ENCODE measurements around the gene LCN9. TPM values are rescaled to one million over a fixed set of nuclear protein-coding genes. Genes with fewer than 3 reads are reported as not detected.
A peak's percentile ranks its signal among the peaks of the same experiment; 100 is the strongest.

LCN9 gene
- total RNA-seq, 1 experiment from 2014 or later = 0.52 TPM

- no peaks in the 10 kb centered on the region for H3K4me1 ChIP-seq (ENCODE audit: insufficient read depth, low read length)
- H2AFZ ChIP-seq (ENCODE audit: low read length) = no peak overlapping the region
- no peak overlapping the region for H3K4me2 ChIP-seq (ENCODE audit: insufficient read depth, insufficient read length, low read length)
- no peak overlapping the region for H4K8ac ChIP-seq (replicated peaks; ENCODE audit: insufficient read length, low read depth, low read length)
- H2BK20ac ChIP-seq (ENCODE audit: low read depth, low read length, poor library complexity, severe bottlenecking) = no peak overlapping the region
- H2BK5ac ChIP-seq (ENCODE audit: insufficient read length, low read length) = no peak overlapping the region
- no peak overlapping the region for H4K91ac ChIP-seq (ENCODE audit: insufficient read length, low read depth, low read length)
- no peaks in the 10 kb centered on the region for H3K79me1 ChIP-seq (ENCODE audit: insufficient read depth, low read depth, low read length, poor library complexity, severe bottlenecking)
- H3K27me3 ChIP-seq (ENCODE audit: insufficient read depth, low read length) = no peaks in the 10 kb centered on the region
- no peak for TF ChIP-seq CTCF (conservative IDR thresholded peaks at IDR 0.05)
- no peak overlapping the region for H3K4ac ChIP-seq (ENCODE audit: low read depth, low read length)
- Mint-ChIP-seq H3K4me1 (peaks cover 9 to 16% of the 10 kb centered on the region in 2 experiments), H3K9me3 (peaks cover 2 to 3% of the 10 kb centered on the region in 2 experiments; a peak in 3 of 5 replicates), H3K27ac (no peak overlapping the region), H3K27me3 (ENCODE audit: low read depth) (no peaks in the 10 kb centered on the region; the same call in 1 of the 2 replicates), H3K4me3 (no peak overlapping the region), H3K36me3 (ENCODE audit: insufficient read depth in 1 of 3, low read depth in 3 of 3) (no peaks in the 10 kb centered on the region; a peak in 1 of 7 replicates)
- H3K27ac ChIP-seq (ENCODE audit: insufficient read length, low read depth, low read length) = no peak overlapping the region
- H3K23ac ChIP-seq (ENCODE audit: insufficient read length, low read depth, low read length) = no peak overlapping the region
- H2BK15ac ChIP-seq (ENCODE audit: low read depth, low read length) = no peak overlapping the region
- no peaks in the 10 kb centered on the region for H3K9me3 ChIP-seq (ENCODE audit: control insufficient read depth, low read depth, low read length)
- no peak overlapping the region for H3K18ac ChIP-seq (ENCODE audit: insufficient read length, low read depth, low read length)
- H4K20me1 ChIP-seq (ENCODE audit: control insufficient read depth, insufficient read depth, insufficient read length) = no peaks in the 10 kb centered on the region
- H3T11ph ChIP-seq (ENCODE audit: low read length) = no peak overlapping the region
- no peak overlapping the region for H2AK5ac ChIP-seq (ENCODE audit: insufficient read length, low read length)
- no peak overlapping the region; the same call in 1 of the 2 replicates for H3K14ac ChIP-seq (ENCODE audit: insufficient read depth, low read length)
- H3K9ac ChIP-seq (ENCODE audit: extremely low read depth, insufficient read length, low read length) = no peak overlapping the region
- no peak for DNase-seq
- no CpG with 5 or more reads among the region's 15 CpGs for WGBS (ENCODE audit: extremely low coverage, insufficient read length, low lambda C conversion rate)
- peak overlapping the region; percentile 17 for H2BK12ac ChIP-seq (ENCODE audit: insufficient read length, low read depth, low read length)
- H4K5ac ChIP-seq (ENCODE audit: insufficient read length, low read depth, low read length) = no peak overlapping the region
- no peaks in the 10 kb centered on the region for H3K79me2 ChIP-seq (ENCODE audit: insufficient read depth, low read length)
- H2BK120ac ChIP-seq (ENCODE audit: low read depth, low read length, poor library complexity, severe bottlenecking) = no peak overlapping the region
- H3K23me2 ChIP-seq (ENCODE audit: insufficient read length, low read depth, low read length, poor library complexity, severe bottlenecking) = no peaks in the 10 kb centered on the region
- H3K56ac ChIP-seq (ENCODE audit: insufficient read length, low read depth, low read length) = no peak overlapping the region
Measured at GRCh38 chr9:135683401-135684034, 20.4 kb downstream of the LCN9 start.
